EH (cell line): ENCODE data around the gene RHOD.

Experiments used
- DNase-seq: peaks from one replicate; pipeline ENCODE4 v3.0.0-alpha.2; 2015; ENCODE audit warnings: low read depth

The RHOD gene, protein sequence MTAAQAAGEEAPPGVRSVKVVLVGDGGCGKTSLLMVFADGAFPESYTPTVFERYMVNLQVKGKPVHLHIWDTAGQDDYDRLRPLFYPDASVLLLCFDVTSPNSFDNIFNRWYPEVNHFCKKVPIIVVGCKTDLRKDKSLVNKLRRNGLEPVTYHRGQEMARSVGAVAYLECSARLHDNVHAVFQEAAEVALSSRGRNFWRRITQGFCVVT

DNA sequence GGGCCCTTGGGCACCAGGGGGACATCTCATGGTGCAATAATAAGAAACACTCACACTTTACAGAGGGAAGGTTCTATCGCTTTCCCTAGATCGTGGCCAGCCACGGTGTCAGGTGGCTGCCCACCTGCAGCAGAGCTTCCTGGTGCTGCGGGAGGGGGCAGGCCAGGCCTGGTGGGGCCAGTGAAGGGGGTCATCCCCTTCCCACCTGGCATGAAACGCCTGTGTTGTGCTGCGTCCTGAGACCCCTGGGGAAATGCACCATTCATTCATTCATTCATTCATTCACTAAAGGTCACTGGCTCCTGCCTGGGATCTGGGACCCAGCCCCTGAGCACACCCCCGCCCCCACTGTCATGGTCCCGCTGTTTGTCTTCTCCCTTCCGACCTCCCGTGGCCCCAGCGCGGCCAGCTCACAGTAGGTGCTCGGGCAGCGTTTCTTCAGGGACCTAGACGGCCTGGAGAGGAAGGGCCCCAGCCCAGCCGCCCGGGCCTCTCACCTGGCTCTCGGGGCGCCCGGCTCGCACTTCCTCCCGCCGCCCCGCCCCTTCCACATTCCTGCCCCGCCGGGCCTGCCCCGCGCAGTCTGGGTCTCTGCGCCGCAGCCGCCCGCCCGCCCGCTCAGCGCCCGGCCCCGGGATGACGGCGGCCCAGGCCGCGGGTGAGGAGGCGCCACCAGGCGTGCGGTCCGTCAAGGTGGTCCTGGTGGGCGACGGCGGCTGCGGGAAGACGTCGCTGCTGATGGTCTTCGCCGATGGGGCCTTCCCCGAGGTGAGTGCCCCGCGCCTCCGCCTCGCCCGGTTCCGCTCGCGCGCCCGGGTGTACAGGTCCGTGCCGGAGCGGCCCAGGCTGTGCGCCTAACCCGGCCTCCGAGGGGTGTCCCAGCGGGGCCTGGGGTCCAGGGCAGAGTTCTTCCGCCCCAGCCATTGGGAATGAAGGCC is at the start of gene RHOD:
TSS of gene RHOD (plus strand) at position 581 of the 938 bp plus-strand sequence. CDS start at position 637, 56 bp downstream.
- DNase-seq = peak; percentile 50

- no peak for DNase-seq
Observed at GRCh38 chr11:67007126-67007525, 49.5 kb upstream of the RHOD start.

- no peak for DNase-seq
Observed at GRCh38 chr11:67010296-67010905, 46.2 kb upstream of the RHOD start.

GRCh38 chr11:67013511-67014045 is 43.1 kb upstream of the RHOD start:
- DNase-seq = no peak

GRCh38 chr11:67014343-67014742 is 42.3 kb upstream of the RHOD start:
- DNase-seq = no peak

DNA sequence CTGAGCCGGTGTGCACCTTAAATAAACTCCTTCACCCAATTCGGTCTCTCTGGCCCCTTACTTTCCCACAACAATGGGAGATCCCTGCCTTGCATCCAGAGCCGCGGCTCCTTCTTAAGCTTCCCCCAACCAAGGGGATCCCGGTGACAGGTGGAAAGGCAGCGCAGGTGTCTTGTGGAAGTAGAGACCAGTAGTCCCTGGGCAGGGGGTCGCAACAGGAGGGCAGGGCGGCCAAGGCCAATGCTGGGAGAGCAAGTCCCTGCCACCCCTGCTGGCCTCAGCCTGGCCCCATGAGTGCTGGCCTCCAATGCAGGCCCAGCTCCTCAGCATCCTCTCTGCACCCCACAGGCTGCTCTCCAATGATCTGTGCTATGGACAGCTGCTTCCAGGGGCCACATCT is 41.6 kb upstream of the RHOD start:
- DNase-seq = no peak

DNA sequence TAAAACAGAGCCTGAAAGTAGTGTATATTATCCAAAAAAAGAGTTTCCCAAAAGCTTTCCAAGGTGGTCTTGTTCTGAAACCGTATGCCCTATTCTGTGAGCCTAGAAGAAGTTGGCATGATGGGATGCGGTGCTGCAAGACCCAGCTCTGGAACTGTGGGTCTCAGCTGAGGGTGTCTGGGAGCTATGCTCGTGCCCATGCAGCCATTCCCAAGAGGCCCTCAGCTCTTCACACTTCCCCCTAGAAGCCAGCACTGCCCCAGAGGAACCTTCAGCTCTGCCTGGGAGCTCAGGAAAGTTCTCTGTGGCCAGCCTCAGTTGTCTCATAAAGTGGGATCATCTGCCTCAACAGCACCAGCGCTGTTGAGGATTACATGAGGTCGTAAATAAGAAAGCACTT is 40.1 kb upstream of the RHOD start:
- no peak for DNase-seq

GRCh38 chr11:67020949-67021348 is 35.7 kb upstream of the RHOD start:
- DNase-seq = no peak

DNA sequence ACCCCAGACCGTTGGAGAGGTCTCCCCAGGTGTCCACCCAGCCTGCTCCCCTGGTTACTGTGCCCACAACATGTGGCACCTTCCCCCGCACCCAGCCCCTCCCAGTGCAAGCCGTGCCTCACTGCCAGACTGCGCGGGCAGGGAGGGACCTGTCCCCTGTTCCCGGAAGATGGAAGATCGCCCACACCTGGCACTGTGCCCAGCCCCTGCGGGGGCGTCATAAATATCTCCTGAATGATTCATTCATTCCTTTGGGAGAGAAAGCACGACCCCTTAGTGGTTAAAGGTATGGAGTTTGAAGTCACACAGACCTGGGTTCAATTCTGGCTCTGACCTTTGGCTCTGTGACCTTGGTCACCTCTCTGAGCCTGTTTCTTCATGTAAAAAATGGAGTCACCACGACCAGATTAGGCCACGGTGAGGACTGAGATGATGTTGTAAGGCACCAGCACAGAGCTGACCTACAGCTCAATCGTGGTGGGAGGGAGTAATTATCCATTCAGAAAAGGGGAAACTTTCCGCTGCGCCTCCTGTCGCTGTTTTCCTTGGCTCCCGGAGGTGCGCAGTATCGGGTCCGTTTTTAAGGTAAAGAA is 34.2 kb upstream of the RHOD start:
- peak; percentile 40 for DNase-seq

DNA sequence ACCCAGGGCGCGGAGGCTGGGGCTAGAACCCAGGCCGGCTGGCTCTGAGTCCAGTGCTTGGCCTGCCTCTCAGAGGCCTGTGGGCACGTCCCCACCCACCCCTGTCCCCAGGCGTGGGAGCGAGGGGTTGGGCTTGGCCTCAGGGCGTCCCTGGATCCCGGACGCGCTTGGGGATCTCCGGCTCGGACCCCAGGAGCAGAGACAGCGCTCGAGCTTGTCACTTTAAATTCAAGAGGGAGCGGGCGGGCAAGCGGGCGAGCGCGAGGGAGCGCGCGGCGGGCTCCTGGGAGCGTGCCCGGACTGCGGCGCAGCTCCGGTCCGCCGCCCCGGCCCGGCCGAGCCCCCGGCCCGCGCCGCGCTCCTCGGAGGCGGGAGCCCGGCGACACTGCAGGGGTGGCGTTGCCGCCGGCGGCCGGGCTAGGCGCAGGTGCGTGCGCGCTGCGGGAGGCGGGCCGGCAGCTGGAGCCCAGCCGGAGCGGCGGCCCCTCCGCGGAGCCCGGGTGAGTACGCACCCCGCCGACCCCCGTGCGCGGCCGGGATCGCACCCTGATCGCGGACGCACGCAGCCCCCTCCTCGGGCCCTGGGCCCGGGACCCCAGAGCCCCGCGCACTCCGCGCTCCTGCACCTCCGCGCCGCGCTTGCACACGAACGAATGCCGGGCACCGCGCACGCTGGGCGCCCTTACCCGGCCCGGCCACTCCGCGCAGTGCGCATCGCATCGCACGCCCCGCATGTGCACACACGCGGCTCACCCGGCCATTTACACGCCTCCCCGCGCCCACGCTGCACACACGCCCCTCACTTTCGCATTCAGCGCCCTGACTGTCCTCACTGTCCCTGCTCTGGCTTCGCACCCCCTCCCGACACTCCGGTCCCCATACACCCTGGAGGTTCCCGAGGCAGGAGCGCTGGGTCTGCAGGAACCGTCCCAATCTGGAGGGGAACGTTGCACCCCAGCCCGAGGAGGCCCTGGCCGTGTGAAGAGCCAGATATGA is 33.4 kb upstream of the RHOD start, which contains the start of gene SYT12:
TSS of gene SYT12 (plus strand) at position 174 of the 996 bp plus-strand sequence. CDS start 7,011 bp downstream, outside the sequence.
- no peak for DNase-seq

GRCh38 chr11:67023957-67024353 is 32.7 kb upstream of the RHOD start:
- no peak for DNase-seq

DNA sequence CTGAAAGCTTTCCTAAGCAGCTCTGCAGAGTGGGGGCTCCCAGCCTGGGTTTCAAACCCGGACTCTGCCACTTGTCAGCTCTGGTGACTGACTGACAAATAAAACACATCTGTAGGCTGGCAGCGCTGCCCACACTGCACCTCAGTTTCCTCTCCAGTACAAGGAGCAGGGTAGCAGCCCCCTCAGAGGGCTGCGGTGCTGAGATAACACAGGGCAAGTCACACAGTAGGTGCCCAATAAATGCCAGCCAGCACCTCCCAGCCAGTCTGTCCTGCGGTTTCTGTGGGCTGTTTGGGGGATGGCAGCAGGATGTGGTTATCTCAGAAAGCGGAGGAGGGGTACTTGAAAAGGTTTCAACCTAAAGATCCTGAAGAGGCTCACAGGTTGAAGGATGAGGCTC is 32.2 kb upstream of the RHOD start:
- DNase-seq = no peak

DNA sequence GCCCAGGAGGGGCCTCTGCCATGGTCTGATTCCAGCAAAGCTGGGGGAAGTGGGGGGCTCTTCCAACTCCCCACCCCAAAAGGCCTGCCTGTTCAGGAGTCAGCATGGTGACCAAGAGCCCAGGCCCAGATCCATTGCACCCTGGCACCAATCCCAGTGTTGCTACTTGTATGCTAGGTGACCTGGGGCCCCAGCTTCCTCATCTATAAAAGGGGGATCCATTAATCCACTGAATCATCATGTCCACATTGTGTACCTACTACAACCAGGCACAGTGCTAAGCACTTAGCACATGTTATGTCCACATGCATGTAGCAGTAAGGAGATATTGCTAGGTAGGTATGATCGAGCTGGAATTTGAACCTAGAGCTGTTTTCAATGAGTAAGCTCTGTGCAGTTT is 31.7 kb upstream of the RHOD start:
- no peak for DNase-seq

DNA sequence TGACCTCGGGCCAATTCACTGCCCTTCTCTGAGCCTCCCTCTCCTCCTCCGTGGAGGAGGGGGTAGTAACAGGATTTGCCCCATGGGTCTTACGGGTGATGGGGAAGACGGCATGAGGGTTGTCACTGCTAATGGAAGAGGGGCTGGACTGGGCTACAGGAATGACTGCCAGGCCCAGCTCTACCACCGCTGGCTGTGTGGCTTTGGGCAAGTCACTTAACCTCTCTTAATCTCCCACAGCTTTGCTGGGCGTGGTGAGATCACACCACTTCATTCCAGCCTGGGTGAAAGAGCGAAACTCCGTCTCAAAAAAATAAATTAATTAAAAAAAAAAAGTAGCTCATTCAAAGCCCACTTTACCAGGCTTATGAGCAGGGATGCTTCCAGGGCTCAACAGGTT is 30.9 kb upstream of the RHOD start:
- DNase-seq = no peak

DNA sequence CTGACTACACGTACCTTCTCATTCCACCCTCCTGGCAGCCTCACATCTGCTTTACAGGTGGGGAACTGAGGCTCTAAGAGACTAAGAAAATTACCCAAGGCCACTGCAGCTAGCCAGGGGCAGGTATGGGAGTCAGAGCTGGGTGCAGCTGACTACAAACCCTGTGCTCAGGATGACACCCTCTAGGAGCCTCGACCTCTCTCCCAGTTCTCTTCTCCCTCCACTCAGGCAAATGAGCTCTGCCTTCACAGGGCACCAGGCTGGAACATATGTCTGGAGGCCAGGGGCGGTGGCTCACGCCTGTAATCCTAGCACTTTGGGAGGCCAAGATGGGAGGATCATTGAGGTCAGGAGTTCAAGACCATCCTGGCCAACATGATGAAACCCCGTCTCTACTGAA is 29.7 kb upstream of the RHOD start:
- no peak for DNase-seq

DNA sequence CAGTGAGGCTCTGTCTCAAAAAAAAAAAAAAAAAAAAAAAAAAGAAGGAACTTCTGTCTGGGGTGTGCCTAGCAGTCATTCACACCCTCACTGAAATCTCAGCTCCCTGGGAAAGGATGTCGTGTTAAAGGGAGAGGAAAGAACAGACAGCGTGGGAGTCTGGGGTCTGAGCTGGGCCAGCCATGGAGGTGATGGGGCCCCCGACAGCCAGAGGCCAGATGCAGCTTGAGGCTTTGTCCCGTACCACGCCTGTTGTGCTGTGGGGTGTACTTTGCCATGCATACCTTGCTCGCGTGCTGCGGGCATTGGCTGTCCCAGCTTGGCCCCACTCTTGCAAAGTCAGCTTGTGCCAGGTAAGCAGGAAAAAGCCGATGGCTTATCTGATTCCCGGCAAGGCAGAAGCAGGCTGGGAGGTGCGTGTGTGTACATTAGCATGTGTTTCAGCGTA is 29.1 kb upstream of the RHOD start:
- no peak for DNase-seq

- peak; percentile 25 for DNase-seq
Observed at GRCh38 chr11:67027943-67028542, 28.6 kb upstream of the RHOD start.

DNA sequence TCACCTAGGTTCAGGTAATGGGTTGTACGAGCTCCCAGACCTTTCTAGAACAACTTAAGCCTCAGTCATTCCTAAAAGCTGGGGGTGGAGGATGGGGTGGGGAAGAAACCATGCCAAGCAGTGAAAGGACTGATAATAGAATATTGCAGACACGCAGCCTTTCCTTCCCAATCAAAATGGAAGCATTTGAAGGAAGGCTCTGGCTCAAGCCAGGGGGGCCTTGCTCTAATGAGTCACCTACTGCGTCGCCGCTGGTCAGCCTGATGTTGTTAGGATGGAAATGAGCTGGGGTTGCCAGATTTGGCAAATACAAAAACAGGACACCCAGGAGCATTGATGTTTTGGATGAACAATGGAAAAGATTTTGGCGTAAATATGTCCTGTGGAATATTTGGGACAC is 27.5 kb upstream of the RHOD start:
- peak; percentile 37 for DNase-seq

DNA sequence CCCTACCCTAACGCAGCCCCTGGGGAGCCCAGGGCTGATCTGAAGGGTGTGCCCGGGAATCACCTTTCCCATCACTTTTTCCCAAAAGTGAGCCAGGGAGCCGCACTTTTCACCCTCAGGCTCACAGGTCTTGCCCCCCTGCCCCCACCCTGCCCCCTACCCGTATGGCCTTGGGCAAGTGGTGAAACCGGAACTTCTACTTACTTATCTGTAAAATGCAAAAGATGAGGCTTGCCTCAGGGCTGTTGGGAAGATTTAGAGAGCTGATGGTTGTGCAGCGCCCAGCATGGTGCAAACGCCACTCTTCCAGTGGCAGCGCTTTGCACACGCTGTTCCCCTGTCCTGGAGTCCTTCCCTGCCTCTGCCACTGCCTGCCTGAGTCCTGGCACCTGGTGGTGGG is 25.7 kb upstream of the RHOD start:
- no peak for DNase-seq

GRCh38 chr11:67031791-67032561 is 24.7 kb upstream of the RHOD start:
- peak; percentile 66 for DNase-seq
